ENCODE measurements around the gene SLC6A19.

DNA sequence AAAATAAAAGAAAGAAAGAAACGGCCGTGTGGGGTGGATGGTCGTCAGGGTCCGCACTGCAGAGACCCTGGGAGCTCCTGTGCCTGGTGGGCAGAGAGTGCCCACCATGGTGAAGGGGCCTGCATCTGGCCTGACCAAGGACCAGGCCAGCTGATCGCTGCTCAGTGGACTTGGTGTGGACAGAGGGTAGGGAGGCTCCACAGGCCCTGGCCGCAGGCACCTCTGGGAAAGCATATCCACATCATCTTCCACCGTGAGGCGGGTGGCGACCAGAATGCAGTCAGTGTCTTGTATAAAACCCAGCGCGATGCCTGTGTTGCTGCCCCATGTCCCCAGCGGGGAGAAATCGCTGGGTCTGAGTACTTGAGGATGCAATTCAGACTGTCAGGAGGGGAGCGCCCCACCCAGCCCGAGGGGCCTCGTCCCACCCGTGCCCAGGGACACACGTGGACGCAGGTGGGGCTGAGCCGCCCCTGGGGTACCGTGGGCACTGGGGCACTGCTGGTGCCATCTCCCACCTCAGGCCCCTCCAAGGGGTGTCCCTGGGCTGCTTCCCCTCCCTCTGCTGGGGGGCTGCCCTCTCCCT, 27.8 kb upstream of the SLC6A19 start:
- TF ChIP-seq, protein P1, sequence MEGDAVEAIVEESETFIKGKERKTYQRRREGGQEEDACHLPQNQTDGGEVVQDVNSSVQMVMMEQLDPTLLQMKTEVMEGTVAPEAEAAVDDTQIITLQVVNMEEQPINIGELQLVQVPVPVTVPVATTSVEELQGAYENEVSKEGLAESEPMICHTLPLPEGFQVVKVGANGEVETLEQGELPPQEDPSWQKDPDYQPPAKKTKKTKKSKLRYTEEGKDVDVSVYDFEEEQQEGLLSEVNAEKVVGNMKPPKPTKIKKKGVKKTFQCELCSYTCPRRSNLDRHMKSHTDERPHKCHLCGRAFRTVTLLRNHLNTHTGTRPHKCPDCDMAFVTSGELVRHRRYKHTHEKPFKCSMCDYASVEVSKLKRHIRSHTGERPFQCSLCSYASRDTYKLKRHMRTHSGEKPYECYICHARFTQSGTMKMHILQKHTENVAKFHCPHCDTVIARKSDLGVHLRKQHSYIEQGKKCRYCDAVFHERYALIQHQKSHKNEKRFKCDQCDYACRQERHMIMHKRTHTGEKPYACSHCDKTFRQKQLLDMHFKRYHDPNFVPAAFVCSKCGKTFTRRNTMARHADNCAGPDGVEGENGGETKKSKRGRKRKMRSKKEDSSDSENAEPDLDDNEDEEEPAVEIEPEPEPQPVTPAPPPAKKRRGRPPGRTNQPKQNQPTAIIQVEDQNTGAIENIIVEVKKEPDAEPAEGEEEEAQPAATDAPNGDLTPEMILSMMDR (tag by site-specific recombination; IDR thresholded peaks at IDR 0.05) = no peak
- no peak for TF ChIP-seq ZNF501 (tag by site-specific recombination; IDR thresholded peaks at IDR 0.05)
- TF ChIP-seq KLF10 (tag by site-specific recombination; IDR thresholded peaks at IDR 0.05) = no peak
- no peak for TF ChIP-seq YY1 (tag by site-specific recombination; IDR thresholded peaks at IDR 0.05)
- no peak for TF ChIP-seq HOXA7 (CRISPR knock-in tag; IDR thresholded peaks at IDR 0.05; ENCODE audit: borderline replicate concordance)
- no peak for TF ChIP-seq ZNF350 (tag by site-specific recombination; IDR thresholded peaks at IDR 0.05)
- no peak for TF ChIP-seq ZNF2 (tag by site-specific recombination; IDR thresholded peaks at IDR 0.05)
- TF ChIP-seq ZBTB20 (tag by site-specific recombination; IDR thresholded peaks at IDR 0.05) = no peak
- no peak for TF ChIP-seq GLIS1 (tag by site-specific recombination; IDR thresholded peaks at IDR 0.05)
- no peak for TF ChIP-seq SP2 (tag by site-specific recombination; IDR thresholded peaks at IDR 0.05)
- TF ChIP-seq BCL11A (tag by site-specific recombination; IDR thresholded peaks at IDR 0.05; ENCODE audit: low read depth) = no peak
- no peak for TF ChIP-seq ZNF561 (tag by site-specific recombination; IDR thresholded peaks at IDR 0.05; ENCODE audit: borderline replicate concordance)
- no peak for TF ChIP-seq ZNF510 (tag by site-specific recombination; IDR thresholded peaks at IDR 0.05; ENCODE audit: insufficient replicate concordance)
